Mesendoderm (in vitro differentiated cells): Measurements from ENCODE around the gene TBX1.

Experiments
- DNase-seq: peaks from one replicate; pipeline ENCODE4 v3.0.0; 2013
- H2AK5ac ChIP-seq: 2 replicates; pipeline ENCODE4 v1.6.1; 2013; ENCODE audit warnings: low read length, inconsistent platforms
- H2BK120ac ChIP-seq: 2 replicates; pipeline ENCODE4 v1.6.1; 2013; ENCODE audit warnings: low read depth, mild to moderate bottlenecking, low read length, moderate library complexity, mixed read lengths
- H2BK15ac ChIP-seq: replicated peaks from 2 replicates; pipeline ENCODE4 v1.6.1; 2013; ENCODE audit warnings: low read depth, mild to moderate bottlenecking, moderate library complexity
- H2BK5ac ChIP-seq: 2 replicates; pipeline ENCODE4 v1.6.1; 2013; ENCODE audit warnings: low read length, inconsistent platforms
- H3K18ac ChIP-seq: 2 replicates; pipeline ENCODE4 v1.6.1; 2013; ENCODE audit warnings: mild to moderate bottlenecking, low read length, mixed read lengths
- H3K23ac ChIP-seq: one replicate; pipeline ENCODE4 v1.6.1; 2013; ENCODE audit warnings: low read length
- H3K27ac ChIP-seq: 2 replicates; pipeline ENCODE4 v1.5.1; 2013; ENCODE audit warnings: low read depth, mild to moderate bottlenecking, inconsistent platforms, low read length, moderate library complexity
- H3K27me3 ChIP-seq: 2 replicates; pipeline ENCODE4 v1.6.1; 2013; ENCODE audit warnings: low read length, control low read depth, mild to moderate bottlenecking, inconsistent platforms; ENCODE audit not compliant: insufficient read depth, poor library complexity
- H3K36me3 ChIP-seq: 2 replicates; pipeline ENCODE4 v1.6.1; 2013; ENCODE audit warnings: low read length, inconsistent platforms; ENCODE audit not compliant: control insufficient read depth, insufficient read depth
- H3K4ac ChIP-seq: one replicate; pipeline ENCODE4 v1.6.1; 2013; ENCODE audit warnings: low read depth, mild to moderate bottlenecking, low read length, moderate library complexity
- H3K4me1 ChIP-seq: 2 replicates; pipeline ENCODE4 v1.6.1; 2013; ENCODE audit warnings: low read depth, low read length, inconsistent platforms; ENCODE audit not compliant: control insufficient read depth
- H3K4me2 ChIP-seq: 2 replicates; pipeline ENCODE4 v1.6.1; 2013; ENCODE audit warnings: low read length
- H3K4me3 ChIP-seq: 2 replicates; pipeline ENCODE4 v1.5.1; 2013; ENCODE audit warnings: mild to moderate bottlenecking, low read length
- H3K56ac ChIP-seq: one replicate; pipeline ENCODE4 v1.6.1; 2013; ENCODE audit warnings: low read length
- H3K79me1 ChIP-seq: 2 replicates; pipeline ENCODE4 v1.6.1; 2013; ENCODE audit warnings: low read length, inconsistent platforms
- H3K79me2 ChIP-seq: 2 replicates; pipeline ENCODE4 v1.6.1; 2013; ENCODE audit warnings: mild to moderate bottlenecking, low read length; ENCODE audit not compliant: control insufficient read depth, insufficient read depth
- H3K9ac ChIP-seq: 2 replicates; pipeline ENCODE4 v1.6.1; 2013; ENCODE audit warnings: low read length, inconsistent platforms
- H4K5ac ChIP-seq: one replicate; pipeline ENCODE4 v1.6.1; 2013; ENCODE audit warnings: low read length
- H4K8ac ChIP-seq: one replicate; pipeline ENCODE4 v1.6.1; 2013; ENCODE audit warnings: low read depth, mild to moderate bottlenecking, control low read depth, low read length, moderate library complexity
- WGBS: extraction: QIAGEN DNeasy Blood & Tissue Kit; methylation state at CpG from one replicate; pipeline ENCODE4 v1.1.7; 2013; ENCODE audit warnings: low lambda C conversion rate, missing lambda C conversion rate; ENCODE audit not compliant: insufficient coverage; ENCODE audit errors: extremely low coverage; 5-methylcytosine and 5-hydroxymethylcytosine counted together

The TBX1 gene

GRCh38 chr22:19751497-19752245 is 8.9 kb upstream of the TBX1 start:
- no peaks in the 10 kb centered on the region for H3K36me3 ChIP-seq
- H2BK120ac ChIP-seq = no peak overlapping the region

DNA sequence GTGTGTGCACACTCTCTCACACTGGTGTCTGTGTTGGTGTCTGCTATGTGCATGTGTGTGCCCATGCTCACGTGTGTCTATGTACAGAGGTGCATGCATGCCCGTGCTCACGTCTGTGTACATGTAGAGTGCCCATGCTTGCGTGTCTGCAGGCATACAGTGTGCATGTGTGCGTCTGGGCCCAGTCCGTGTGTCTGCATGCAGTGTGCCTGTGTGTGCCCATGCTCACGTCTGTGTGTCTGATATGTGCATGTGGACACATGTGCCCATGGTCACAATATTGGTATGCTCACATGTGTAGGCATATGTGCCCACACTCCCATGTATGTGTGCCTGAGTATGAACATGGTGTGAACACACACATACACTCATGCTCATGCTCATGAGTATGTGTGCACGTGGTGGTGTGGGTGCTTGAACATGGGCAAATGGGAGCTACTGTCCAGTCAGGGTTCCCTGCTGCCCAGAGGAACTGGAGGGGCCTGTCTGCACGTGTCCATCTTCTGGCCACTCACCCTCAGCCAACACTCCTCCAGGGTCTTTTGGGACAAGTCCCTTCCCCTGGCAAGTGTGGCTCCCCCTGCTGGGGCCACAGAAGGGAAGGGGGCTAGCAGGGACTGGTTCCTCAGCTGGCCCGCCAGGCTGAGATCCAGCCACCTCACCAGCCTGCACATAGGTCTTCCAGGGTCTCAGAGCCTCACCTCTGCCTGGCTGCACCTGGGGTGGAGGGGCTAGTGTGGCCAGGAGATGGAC is 7.3 kb upstream of the TBX1 start:
- DNase-seq = no peak
- Histone ChIP-seq H3K18ac (no peak overlapping the region), H3K56ac (no peak overlapping the region), H2BK120ac (no peak overlapping the region), H3K4me2 (no peak overlapping the region), H3K4ac (no peak overlapping the region), H3K4me3 (no peak overlapping the region), H2BK5ac (no peak overlapping the region), H3K23ac (no peak overlapping the region), H3K36me3 (no peaks in the 10 kb centered on the region), H4K8ac (no peak overlapping the region), H3K4me1 (no peaks in the 10 kb centered on the region), H2AK5ac (no peak overlapping the region), H3K27ac (no peak overlapping the region), H3K27me3 (peaks cover 40% of the 10 kb centered on the region), H4K5ac (no peak overlapping the region), H3K79me1 (no peaks in the 10 kb centered on the region), H3K79me2 (no peaks in the 10 kb centered on the region), H3K9ac (no peak overlapping the region), H2BK15ac (no peak overlapping the region)
- WGBS = no CpG with 5 or more reads among the region's 10 CpGs

More at GRCh38 chr22:19751497-19752245, 8.9 kb upstream of the TBX1 start:
- Histone ChIP-seq H3K4me1 (no peaks in the 10 kb centered on the region), H3K23ac (no peak overlapping the region), H3K9ac (no peak overlapping the region), H3K18ac (no peak overlapping the region), H4K8ac (no peak overlapping the region), H3K27ac (no peak overlapping the region), H2BK15ac (no peak overlapping the region), H3K56ac (no peak overlapping the region), H3K79me1 (no peaks in the 10 kb centered on the region), H2AK5ac (no peak overlapping the region), H3K4me2 (no peak overlapping the region), H3K4me3 (no peak overlapping the region), H3K27me3 (peaks cover 26% of the 10 kb centered on the region), H3K4ac (no peak overlapping the region), H2BK5ac (no peak overlapping the region), H4K5ac (no peak overlapping the region), H3K79me2 (no peaks in the 10 kb centered on the region)
- DNase-seq = no peak
- WGBS = no CpG with 5 or more reads among the region's 14 CpGs

DNA sequence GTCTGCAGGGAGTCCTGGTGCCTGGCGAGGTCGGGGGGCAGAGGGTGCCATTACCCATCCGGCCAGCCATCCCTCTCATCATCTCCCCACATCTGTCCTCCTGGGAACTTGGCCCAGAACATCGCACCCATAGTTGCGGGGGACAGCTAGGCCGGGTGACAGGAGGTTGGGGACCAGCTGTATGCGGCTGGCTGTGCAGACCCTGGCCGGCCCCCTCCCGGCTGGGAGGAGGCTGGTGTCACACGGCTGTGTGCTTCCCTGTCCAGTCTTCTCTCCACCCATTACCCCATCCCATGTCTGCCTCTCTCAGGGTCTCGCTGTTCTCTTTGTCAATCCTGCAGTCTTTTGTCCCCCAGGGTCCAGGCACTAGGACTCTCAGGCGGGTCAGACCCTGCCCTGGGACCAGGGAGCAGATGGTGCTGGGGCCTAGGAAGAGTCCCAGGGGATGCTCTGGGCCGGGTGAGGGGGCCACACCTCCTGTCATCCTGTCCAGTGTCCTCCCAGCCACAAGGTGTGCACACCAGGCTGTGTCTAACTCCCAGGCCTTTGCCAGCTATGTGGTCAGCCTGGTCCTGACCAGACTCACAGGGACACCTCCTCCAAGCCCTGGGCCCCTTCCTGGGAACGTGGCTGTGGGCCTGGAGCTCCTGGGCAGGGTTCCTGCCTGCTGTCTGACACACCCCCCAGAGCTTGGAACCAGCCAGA is 6.4 kb upstream of the TBX1 start:
- WGBS = no CpG with 5 or more reads among the region's 14 CpGs
- Histone ChIP-seq H3K56ac (no peak overlapping the region), H3K4me3 (no peak overlapping the region), H3K18ac (no peak overlapping the region), H3K4me2 (no peak overlapping the region), H3K23ac (peak overlapping the region; percentile 68), H2BK5ac (no peak overlapping the region), H3K27me3 (peaks cover 49% of the 10 kb centered on the region), H4K8ac (no peak overlapping the region), H3K27ac (no peak overlapping the region), H2BK120ac (no peak overlapping the region), H2BK15ac (no peak overlapping the region), H3K79me1 (no peaks in the 10 kb centered on the region), H3K36me3 (no peaks in the 10 kb centered on the region), H3K9ac (no peak overlapping the region), H4K5ac (no peak overlapping the region), H2AK5ac (no peak overlapping the region), H3K79me2 (no peaks in the 10 kb centered on the region), H3K4me1 (no peaks in the 10 kb centered on the region), H3K4ac (no peak overlapping the region)
- DNase-seq = no peak

- no peak for DNase-seq
- no peak overlapping the region for H2AK5ac ChIP-seq
- H3K27ac ChIP-seq = no peak overlapping the region
- H3K4ac ChIP-seq = no peak overlapping the region
- no peak overlapping the region for H4K5ac ChIP-seq
- no peaks in the 10 kb centered on the region for H3K4me1 ChIP-seq
- no peaks in the 10 kb centered on the region for H3K79me1 ChIP-seq
- no peak overlapping the region for H3K18ac ChIP-seq
- H3K56ac ChIP-seq = no peak overlapping the region
- no peaks in the 10 kb centered on the region for H3K79me2 ChIP-seq
- H2BK15ac ChIP-seq = no peak overlapping the region
- H3K27me3 ChIP-seq = peaks cover 55% of the 10 kb centered on the region
- H3K36me3 ChIP-seq = no peaks in the 10 kb centered on the region
- no peak overlapping the region for H3K9ac ChIP-seq
- no CpG with 5 or more reads among the region's 14 CpGs for WGBS
- H2BK120ac ChIP-seq = no peak overlapping the region
- no peak overlapping the region for H3K4me2 ChIP-seq
- no peak overlapping the region for H2BK5ac ChIP-seq
- H3K23ac ChIP-seq = peak overlapping the region; percentile 68
- no peak overlapping the region for H4K8ac ChIP-seq
- no peak overlapping the region for H3K4me3 ChIP-seq
These were observed 5.9 kb upstream of the TBX1 start for GRCh38 chr22:19754701-19755144.

DNA sequence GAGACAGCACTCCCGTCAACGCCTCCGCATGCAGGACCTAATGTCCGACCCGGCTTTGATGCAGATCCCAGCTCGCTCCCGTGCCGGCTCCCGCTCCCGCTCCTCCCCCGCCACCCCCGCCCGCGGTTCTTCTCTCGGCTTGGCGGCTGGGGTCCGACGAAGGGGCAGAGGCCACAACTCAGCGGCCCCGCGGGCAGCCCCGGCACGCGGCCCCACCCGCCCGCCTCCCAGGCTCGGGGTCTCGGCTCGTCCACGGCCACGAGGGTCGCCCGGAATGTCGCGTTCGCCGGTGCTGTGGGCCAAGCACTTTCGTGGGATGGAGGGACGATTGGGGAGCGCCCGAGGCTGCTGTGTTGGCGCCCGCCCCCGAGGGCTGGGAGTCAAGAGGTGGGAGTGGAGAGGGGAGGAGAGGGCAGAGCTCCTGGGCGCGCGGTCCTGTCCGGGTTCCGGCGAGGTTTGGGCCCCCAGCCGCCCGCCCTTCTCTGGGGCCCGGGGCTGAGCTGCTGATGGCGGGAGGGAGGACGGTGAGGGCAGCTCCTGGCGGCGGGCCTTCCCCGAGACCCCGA is 5.3 kb upstream of the TBX1 start:
- H3K27me3 ChIP-seq = peaks cover 58% of the 10 kb centered on the region
- H3K79me2 ChIP-seq = no peaks in the 10 kb centered on the region
- H3K27ac ChIP-seq = no peak overlapping the region
- no peak overlapping the region for H2BK5ac ChIP-seq
- no peak overlapping the region for H3K56ac ChIP-seq
- H3K79me1 ChIP-seq = no peaks in the 10 kb centered on the region
- H3K4me1 ChIP-seq = no peaks in the 10 kb centered on the region
- no peak overlapping the region for H4K8ac ChIP-seq
- DNase-seq = no peak
- no peak overlapping the region for H2BK120ac ChIP-seq
- no peak overlapping the region for H3K18ac ChIP-seq
- no peak overlapping the region for H2AK5ac ChIP-seq
- no peak overlapping the region for H2BK15ac ChIP-seq
- H3K9ac ChIP-seq = no peak overlapping the region
- H3K4me2 ChIP-seq = peak overlapping the region; percentile 27
- H3K36me3 ChIP-seq = no peaks in the 10 kb centered on the region
- no peak overlapping the region for H3K4ac ChIP-seq
- no CpG with 5 or more reads among the region's 59 CpGs for whole genome bisulfite sequencing
- H3K4me3 ChIP-seq = no peak overlapping the region
- H3K23ac ChIP-seq = no peak overlapping the region
- H4K5ac ChIP-seq = no peak overlapping the region
